Esophagus muscularis mucosa (tissue), 4 donors: ENCODE measurements around the gene TAP2.

Source experiments
- CTCF ChIP-seq, 3 experiments: fragments of 200-600 bp in 2 of 3; fragments of 450-650 bp in 1 of 3; sonication (generic) in 2 of 3; IDR thresholded peaks; one replicate each; pipeline ENCODE4 v1.5.1; 2017 to 2019; ENCODE audit warnings: antibody characterized with exemption in 3 of 3, mild to moderate bottlenecking in 2 of 3, moderate library complexity in 1 of 3
- EP300 ChIP-seq: sonication (generic); formaldehyde crosslinking; IDR thresholded peaks from one replicate; pipeline ENCODE4 v1.6.1; 2017; ENCODE audit warnings: antibody characterized with exemption
- POLR2A ChIP-seq: fragments of 450-650 bp; IDR thresholded peaks from one replicate; pipeline ENCODE4 v1.6.1; 2017; ENCODE audit warnings: antibody characterized with exemption, moderate library complexity, mild to moderate bottlenecking, low read depth
- POLR2AphosphoS5 ChIP-seq, 2 donors: sonication (generic); formaldehyde crosslinking; IDR thresholded peaks; one replicate each; pipeline ENCODE4 v1.6.1; 2017; ENCODE audit warnings: antibody characterized with exemption in 2 of 2

- TF ChIP-seq POLR2A (no peak), POLR2AphosphoS5 (IDR thresholded peaks at IDR 0.05) (no peak), CTCF (IDR thresholded peaks at IDR 0.05) (no peak), EP300 (no peak)
Measured at GRCh38 chr6:32830017-32830416, 8.5 kb downstream of the TAP2 start.
